Kidney tubule cell (primary cell): ENCODE results near the gene TAS2R1.

ENCODE experiments used
- DNase-seq: peaks from one replicate; pipeline ENCODE4 v3.0.0-alpha.2; 2018; ENCODE audit warnings: low spot score

TAS2R1 gene, protein sequence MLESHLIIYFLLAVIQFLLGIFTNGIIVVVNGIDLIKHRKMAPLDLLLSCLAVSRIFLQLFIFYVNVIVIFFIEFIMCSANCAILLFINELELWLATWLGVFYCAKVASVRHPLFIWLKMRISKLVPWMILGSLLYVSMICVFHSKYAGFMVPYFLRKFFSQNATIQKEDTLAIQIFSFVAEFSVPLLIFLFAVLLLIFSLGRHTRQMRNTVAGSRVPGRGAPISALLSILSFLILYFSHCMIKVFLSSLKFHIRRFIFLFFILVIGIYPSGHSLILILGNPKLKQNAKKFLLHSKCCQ

DNA sequence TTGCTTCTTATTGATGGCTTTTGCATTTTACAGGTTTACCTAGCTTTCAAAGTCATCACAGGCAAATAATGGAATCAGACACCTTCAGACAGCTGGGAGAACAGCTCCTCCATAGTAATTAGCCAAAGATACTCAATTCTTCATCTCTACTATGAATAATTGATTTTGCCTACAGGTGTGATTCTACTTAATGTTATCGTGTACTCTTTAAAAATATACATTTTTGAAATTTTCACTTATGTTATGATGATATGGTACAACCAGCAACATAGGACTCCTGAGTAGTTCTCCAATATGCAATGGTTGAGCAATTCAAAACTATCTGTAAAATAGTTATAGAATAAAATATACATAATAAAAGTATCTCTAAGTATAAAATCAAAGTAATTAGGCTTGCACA, at the start of gene TAS2R1:
TSS of gene TAS2R1 (minus strand) at position 101 of the 400 bp plus-strand sequence. CDS start 319 bp downstream, outside the sequence.
- no peak for DNase-seq

GRCh38 chr5:9670371-9670770, 40.2 kb upstream of the TAS2R1 start:
- DNase-seq = no peak

- DNase-seq = no peak
Measured at GRCh38 chr5:9667906-9668305, 37.8 kb upstream of the TAS2R1 start.

DNA sequence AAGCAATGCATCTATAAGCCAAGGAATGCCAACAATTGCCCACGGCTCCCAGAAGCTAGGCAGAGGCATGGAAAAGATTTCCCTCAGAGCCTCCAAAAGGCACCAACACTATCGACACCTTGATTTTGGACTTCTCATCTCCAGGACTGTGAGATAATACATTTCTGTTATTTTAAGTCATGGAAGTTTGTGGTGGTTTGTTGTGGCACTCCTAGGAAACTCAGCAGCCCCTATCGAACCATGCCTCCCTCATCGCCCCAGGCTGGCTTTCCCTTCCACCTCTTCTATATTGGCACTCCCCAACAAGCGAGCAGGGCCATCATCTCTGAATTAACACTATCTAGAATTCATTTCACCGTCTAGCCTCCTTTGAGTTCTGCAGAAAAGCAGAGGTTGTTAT, 33.7 kb upstream of the TAS2R1 start:
- no peak for DNase-seq

DNA sequence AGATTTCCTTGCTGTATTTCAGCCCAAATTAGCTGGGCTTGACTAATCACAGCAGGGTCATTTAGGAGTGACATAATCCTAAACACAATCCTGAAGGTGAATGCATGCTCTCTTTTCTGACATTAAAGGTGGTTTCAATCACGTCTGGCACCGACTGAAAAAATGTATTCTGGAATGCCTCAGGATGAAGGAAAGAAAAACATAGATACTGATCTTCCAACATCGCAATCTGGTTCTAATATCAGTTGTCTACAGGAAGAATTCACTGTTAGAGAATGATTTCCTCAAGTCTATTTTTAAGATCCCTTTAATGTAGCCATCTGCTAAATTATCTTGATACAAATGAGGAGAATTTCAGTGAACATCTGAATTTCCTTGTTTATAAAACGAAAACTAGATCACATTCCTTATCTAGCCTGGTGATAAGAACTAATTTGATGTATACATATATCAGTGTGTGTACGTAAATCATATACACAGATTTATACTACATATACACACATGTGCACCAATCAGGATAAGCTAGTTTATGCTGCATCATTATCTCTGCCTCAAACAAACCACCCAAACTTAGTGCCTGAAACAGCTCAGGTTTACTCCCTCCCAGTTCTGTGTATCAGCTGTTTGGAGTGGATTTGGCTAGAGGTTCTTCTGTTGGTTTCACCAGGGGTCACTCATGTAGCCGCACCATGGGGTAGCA, 31.3 kb upstream of the TAS2R1 start:
- DNase-seq = no peak

GRCh38 chr5:9658706-9659105, 28.6 kb upstream of the TAS2R1 start:
- DNase-seq = no peak

DNA sequence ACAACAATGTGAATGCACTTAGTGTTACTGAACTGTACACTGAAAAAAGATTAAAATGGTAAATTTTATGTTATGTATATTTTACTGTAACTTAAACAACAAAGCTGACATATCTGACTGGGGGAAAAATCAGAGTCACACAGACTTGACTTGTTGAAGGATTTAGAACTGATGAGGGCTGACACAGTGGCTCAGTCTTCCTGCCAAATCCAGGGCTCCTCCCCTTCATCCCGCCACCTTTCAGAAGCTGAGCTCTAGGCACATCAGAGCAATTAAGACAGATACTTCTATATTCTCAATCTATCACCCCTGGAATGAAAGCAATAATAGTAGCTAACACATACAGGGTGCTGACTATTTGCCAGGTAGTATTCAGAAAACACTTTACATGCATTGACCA, 27.7 kb upstream of the TAS2R1 start:
- no peak for DNase-seq

GRCh38 chr5:9655641-9656040, 25.5 kb upstream of the TAS2R1 start:
- no peak for DNase-seq

- DNase-seq = no peak
Measured at GRCh38 chr5:9654886-9655285, 24.7 kb upstream of the TAS2R1 start.

DNA sequence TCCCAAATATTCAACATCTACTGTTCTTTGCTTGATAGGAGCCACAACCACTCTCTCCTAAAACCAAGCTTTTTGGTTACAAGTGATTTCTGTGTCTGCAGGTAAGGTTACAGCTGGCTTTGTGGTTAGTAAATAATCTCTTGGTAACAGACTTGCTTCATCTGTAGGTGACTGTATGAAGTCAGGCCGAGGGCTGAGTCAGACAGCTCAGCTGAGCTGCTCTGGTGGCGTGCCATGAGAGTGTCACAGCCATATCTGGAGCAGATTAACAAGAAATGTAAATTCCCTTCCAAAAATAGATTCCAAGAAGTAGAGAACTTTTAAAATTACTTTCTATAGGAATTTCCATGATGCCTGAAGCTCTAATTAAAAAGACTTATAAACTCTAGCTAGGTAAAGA, 23.7 kb upstream of the TAS2R1 start:
- DNase-seq = peak; percentile 84

GRCh38 chr5:9653061-9653460, 22.9 kb upstream of the TAS2R1 start:
- no peak for DNase-seq

- no peak for DNase-seq
Measured at GRCh38 chr5:9652295-9652694, 22.1 kb upstream of the TAS2R1 start.

GRCh38 chr5:9646843-9647242, 16.7 kb upstream of the TAS2R1 start:
- no peak for DNase-seq

DNA sequence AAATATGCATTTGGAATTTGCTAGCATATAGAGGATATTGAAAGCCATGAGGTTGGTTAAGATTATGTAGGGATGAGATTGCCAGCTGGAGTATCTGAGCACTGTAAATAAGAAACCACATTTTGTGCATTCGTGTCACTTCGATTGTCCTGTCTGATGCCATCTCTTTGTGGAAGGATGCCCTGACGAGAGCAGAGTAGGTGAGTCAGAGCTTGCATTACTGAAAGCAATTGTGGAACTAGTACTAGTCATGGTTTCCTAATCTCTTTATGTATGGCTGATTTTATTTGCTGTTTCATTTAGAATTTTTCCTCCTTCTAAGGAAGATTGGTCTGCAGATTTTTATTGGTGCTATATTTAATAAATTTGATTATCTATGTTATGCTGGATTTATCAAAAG, 14.5 kb upstream of the TAS2R1 start:
- DNase-seq = peak; percentile 2

GRCh38 chr5:9642621-9643020, 12.5 kb upstream of the TAS2R1 start:
- no peak for DNase-seq

GRCh38 chr5:9641806-9642355, 11.7 kb upstream of the TAS2R1 start:
- DNase-seq = no peak

- no peak for DNase-seq
Measured at GRCh38 chr5:9632495-9632894, 2.3 kb upstream of the TAS2R1 start.

- DNase-seq = no peak
Measured at GRCh38 chr5:9627541-9627940, 2.6 kb downstream of the TAS2R1 start.

- no peak for DNase-seq
Measured at GRCh38 chr5:9626955-9627354, 3.2 kb downstream of the TAS2R1 start.

DNA sequence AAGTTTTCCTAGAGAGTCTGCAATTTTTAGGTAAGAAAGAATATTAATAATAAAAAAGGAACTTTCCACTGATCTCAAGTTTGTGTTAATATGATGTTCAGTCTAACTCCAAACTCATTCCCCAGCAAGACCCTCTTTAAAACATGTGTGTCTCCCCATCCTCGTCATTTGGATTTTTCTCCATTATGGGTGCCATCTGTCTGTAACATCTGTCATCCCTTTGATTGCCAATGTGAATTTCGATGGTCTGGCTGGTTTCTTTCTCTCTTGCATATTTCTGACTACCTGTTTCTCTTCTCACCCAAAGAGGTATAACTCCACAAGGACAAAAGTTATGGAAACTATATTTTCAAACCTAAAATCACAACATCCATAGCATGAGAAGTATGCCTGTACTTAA, 4.4 kb downstream of the TAS2R1 start:
- DNase-seq = no peak

DNA sequence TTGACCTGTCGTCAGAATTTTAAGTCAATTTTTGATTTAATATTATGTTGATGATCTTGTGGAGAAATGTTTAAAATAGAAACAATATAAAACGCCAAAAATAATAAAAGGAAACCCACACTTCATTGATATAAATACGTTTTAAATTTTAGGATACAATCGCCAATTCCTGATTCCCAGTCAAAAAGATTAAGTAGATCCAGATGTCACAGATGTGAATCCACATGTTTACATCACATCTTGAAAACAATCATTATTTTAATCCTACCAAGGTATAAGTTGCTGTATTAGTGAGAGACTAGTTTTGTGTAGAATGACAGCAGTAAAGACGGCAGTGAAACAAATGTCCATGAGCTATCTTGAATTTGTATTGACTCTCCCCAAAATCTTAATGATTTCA, 4.9 kb downstream of the TAS2R1 start:
- DNase-seq = no peak

DNA sequence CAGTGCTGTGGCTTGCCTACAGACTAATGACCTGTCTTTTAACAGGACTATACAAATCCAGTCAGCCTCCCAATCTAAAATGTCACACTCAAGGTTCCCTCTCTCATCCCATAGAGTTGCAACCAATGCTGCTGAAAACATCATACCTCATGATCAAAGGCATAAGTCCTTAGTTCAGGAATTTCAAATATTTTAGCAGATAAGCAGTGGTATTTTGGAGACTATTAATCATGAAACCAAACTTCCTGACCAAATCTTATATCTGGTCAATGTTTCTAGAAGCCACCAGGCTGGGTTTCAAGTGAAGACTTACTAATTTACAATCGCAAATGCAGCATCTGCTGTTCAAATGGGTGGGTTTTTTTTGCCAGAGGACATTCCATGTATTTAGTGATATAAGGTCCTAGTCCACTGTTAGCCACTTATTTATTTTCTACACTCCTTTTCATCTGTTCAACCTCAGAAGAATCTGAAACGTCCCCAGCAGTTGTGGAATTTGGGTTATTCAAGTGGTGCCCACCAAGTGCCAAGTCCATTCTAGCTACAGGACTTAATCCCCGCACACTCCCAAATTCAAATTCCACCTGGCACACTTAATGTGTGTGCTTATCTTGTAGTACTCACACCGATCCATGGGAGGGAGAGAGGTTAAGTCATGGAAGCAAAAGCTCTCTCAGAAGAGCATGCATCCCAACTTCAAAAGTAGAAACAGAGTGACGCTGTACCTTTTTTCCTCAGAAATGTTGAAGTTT, 5.8 kb downstream of the TAS2R1 start:
- peak; percentile 41 for DNase-seq

DNA sequence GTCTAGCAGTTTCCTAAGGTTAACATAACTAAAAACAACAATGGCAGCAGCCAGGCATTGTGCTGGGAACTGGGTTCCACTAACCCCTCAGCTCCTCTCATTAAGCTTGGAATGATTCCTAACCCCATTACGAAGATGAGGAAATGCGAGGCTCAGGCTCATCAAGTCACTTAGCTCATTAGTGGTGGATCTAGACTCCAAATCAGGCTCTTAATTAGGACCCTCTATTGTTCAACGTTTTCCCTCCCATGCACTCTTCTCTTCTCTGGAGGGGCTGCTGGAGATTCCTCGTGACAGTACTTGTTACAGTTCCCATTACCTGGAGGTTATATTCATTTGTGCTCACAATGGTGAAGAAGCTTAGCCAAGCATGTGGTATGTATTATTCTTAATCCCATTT, 6.5 kb downstream of the TAS2R1 start:
- no peak for DNase-seq
